22Rv1 (cell line): ENCODE measurements around the gene ITPRIP.

Experiments
- H3K27ac ChIP-seq: fragments of 450-650 bp; 2 replicates; pipeline ENCODE4 v1.5.1; 2017
- CTCF ChIP-seq: fragments of 450-650 bp; IDR thresholded peaks from 2 replicates; pipeline ENCODE4 v1.5.1; 2017; ENCODE audit warnings: mild to moderate bottlenecking
- ZFX ChIP-seq: fragments of 450-650 bp; IDR thresholded peaks from 2 replicates; pipeline ENCODE4 v1.6.1; 2017; ENCODE audit warnings: antibody characterized with exemption, borderline replicate concordance

Gene ITPRIP

GRCh38 chr10:104328896-104329710 lies 9.2 kb downstream of the ITPRIP start:
- TF ChIP-seq CTCF: no peak

GRCh38 chr10:104328646-104328895 lies 9.7 kb downstream of the ITPRIP start:
- no peak for TF ChIP-seq CTCF
- TF ChIP-seq ZFX: no peak

More at GRCh38 chr10:104328896-104329710, 9.2 kb downstream of the ITPRIP start:
- H3K27ac ChIP-seq: no peak overlapping the region

GRCh38 chr10:104327745-104328645 lies 10.3 kb downstream of the ITPRIP start:
- TF ChIP-seq CTCF (no peak), ZFX (no peak)
- H3K27ac ChIP-seq: no peak overlapping the region

More at GRCh38 chr10:104328646-104328895, 9.7 kb downstream of the ITPRIP start:
- no peak overlapping the region for H3K27ac ChIP-seq

- H3K27ac ChIP-seq: no peak overlapping the region
- TF ChIP-seq CTCF (no peak), ZFX (no peak)
Measured at GRCh38 chr10:104326991-104327610, 11.2 kb downstream of the ITPRIP start.

GRCh38 chr10:104325436-104326435 lies 12.5 kb downstream of the ITPRIP start:
- no peak overlapping the region for H3K27ac ChIP-seq
- TF ChIP-seq CTCF (no peak), ZFX (no peak)

GRCh38 chr10:104324931-104325330 lies 13.3 kb downstream of the ITPRIP start:
- no peak overlapping the region for H3K27ac ChIP-seq
- no peak for TF ChIP-seq ZFX
- TF ChIP-seq CTCF: no peak
